Activated CD4-positive, alpha-beta T cell treated with anti-CD3 and anti-CD28 coated beads, Interleukin-2, amount 50 U/mL, for 24 hours (primary cell): ENCODE results near the gene TINAG.

Experiments used
- DNase-seq, 2 donors: peaks; one replicate each; pipeline ENCODE4 v3.0.0-alpha.2; 2020; ENCODE audit warnings: low read depth in 1 of 2, low spot score in 1 of 2

The TINAG gene, protein sequence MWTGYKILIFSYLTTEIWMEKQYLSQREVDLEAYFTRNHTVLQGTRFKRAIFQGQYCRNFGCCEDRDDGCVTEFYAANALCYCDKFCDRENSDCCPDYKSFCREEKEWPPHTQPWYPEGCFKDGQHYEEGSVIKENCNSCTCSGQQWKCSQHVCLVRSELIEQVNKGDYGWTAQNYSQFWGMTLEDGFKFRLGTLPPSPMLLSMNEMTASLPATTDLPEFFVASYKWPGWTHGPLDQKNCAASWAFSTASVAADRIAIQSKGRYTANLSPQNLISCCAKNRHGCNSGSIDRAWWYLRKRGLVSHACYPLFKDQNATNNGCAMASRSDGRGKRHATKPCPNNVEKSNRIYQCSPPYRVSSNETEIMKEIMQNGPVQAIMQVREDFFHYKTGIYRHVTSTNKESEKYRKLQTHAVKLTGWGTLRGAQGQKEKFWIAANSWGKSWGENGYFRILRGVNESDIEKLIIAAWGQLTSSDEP

GRCh38 chr6:54308289-54308985 lies at the start of gene TINAG:
TSS of gene TINAG (plus strand) at chr6:54308441. CDS start at chr6:54308551, 110 bp downstream.
- DNase-seq = no peak

DNA sequence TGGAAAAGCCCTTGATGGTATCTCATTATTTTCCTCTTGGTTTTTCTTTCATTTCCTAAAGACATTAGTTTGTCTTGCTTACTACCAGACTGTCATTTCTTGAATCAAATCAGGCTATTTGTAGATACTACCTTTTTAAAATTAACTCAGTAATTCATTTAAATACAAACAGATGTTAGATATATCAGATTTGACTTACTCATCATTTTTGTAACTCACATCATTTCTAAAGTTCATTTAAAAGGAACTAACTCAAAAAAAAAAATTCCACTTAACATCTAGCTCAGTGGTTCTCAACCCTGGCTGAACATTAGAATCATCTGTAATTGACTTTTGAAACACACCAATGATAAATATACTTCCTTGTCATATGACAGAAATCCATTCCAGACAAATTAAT lies 48.2 kb upstream of the TINAG start:
- no peak for DNase-seq

DNA sequence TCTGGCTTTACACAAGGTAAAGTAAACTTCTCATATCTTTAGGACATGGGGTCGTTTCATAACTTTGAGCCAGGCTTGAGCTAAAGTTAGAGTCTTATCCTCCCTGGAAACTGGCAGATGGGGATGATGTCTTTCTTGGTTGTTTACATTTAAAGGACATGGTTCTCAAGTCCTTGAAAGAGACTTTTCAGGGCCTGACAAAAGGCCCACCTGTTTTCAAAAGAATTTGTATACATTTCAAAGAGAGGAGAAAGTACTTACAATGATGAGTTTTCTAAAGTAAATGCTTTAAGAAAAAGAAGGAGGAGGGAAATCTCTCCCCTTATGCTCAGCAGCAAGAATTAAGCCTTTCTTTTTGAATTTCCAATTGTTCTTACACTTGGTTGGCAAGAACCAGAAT lies 45.7 kb upstream of the TINAG start:
- no peak for DNase-seq

GRCh38 chr6:54262971-54263370 lies 45.3 kb upstream of the TINAG start:
- no peak for DNase-seq

DNA sequence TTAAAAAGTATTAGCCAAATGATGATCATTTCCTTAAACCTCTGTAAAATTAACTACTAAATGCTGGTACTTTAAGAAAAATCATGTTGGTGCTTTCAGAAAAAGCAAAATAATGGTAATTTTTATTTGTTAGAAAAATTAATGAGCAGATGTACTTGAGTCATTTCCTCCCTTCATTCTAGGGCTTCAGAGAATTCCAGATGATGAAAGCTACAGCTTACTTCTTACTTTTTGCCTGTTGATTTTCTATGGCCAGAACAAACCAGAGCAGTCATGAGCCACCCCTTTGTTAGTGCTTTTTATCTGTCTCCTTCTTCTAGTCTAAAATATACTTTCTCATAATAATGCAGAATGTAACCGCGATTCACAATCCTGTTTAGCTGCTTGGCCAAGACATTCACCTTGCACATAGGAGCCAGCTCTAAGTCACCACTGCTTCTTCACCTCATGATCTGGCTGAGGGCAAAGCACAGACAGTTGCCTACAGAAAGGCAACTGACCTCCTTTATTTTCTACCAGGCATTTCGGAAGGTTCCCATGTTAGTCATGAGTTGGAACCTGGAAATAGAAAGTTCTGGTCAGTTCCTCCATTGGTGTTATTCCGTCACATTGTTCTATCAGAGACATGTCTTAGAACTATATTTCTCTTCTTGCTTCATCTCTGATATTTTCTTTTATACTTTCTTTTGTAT lies 43.5 kb upstream of the TINAG start:
- no peak for DNase-seq

DNA sequence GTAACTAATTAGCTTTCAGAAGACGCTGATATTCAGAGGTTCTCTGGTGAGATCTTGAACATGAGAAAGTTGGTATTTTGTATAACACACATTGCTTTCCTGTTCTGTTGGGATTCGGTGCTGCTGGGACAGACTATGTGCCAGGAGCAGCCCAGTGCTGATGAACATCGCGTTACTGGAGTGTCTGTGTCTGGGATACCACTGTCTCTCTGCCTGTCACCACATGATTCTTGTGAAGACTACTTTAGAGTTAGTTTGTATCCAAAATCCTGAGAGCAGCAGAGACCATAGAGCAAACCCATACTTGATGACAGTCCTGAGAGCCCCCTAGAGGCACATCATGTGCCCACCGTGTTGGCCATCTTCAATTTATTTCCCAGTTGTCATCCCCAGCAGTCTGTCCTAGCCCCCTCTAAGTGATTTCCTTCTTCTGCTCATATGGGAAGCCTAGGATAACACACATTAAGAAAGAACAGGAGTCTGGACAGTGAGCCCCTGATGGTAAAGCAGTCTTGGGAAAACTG lies 41.8 kb upstream of the TINAG start:
- DNase-seq = no peak

DNA sequence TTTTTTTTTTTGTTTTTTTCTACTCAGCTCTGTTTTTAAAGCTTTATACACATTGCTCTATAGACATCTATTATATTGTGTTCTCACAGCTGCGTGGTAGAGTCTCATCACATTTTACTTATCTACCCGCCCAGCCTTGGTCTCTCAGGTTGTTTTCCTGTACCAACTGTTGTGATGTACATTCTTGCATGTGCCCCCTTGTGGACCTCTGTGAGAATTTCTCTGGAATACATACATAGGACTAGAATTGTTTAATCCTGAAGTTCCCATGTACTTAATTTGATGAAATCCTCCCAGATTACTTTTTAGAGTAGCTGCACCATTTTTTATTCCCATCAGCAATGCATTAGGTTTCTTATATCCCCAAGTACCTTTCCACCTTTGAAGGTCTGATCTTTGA lies 40.4 kb upstream of the TINAG start:
- no peak for DNase-seq

DNA sequence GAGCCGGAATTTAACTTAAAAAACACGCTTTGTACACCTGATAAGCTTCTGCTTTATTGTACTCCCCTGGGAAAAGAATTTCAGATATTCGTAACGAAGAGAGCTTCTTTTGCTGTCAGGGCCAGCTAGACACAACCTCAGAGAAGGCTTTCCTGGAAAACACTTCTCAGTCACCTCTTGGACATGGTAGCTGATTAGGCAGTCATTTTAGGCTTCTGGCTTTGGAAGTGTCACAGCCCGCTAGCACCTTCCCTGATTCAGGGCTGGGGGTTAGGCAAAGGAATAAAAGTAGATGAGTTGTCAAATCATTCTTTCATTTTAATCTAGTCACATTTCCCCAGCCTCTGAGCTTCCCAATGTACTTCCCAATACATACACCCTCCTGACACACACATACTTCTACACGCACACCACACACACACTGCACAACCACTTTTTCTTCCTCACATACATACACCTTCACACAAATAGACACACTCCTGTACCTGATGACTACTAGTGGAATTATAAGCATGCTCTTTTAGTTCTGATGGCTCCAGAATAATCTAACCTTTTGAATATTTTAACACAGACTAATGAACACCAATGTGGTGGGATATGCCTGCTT lies 34.9 kb upstream of the TINAG start:
- no peak for DNase-seq

DNA sequence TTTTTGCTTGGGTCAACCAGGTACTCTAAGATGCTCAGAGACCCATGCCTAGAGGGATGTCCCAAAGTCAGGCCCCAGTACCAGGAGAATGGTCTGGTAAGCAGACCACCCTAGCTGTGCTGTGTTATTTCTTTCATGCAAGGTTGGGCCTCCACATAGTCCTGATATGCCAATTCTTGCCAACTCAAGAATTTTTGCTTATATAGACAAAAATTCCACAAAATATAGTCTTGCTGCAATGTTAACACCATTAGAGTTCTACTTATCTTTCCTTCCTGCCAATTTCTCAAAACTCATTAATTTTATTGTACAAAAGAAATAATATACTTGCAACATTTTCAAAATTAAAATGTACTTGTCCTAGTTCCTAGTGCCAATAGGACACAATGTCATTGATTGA lies 33.9 kb upstream of the TINAG start:
- no peak for DNase-seq

DNA sequence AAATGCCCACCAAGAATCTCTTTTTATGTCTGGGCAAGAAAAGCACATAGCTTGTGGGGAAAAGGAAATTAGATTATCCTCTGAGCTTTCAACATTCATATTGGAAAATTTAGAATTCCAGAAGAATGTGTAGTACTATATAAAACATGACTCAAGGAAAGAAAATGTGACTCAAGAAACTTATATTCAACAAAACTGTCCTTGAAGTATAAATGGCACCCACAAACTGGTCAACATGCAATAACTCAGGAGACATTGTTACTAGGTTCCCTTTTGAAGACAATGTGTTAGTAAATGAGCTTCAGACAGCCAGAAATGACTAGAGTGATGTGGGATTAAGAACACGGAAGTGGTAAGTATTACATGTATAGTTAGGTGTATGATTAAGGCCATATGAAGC lies 26.1 kb upstream of the TINAG start:
- no peak for DNase-seq

GRCh38 chr6:54284161-54284860 lies 23.9 kb upstream of the TINAG start:
- DNase-seq = no peak

DNA sequence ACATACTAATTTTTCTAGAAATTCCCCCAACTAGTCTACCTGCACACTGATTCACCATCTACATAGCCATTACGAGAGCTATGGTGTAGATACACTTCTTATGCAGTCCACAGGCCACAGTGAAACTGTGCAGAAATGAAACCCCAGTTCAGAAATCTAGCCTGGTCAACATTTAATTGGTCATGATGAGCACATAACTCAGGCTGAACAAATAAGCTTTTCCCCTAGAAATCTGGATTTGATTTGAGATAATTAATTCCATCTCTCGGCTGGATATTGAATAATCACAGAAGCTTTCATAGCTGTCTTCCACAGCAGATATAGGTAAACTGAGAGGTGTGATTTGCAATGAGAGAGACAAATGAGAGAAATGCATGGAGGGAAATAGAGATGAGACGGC lies 22.6 kb upstream of the TINAG start:
- DNase-seq = no peak

- no peak for DNase-seq
Measured at GRCh38 chr6:54286141-54286540, 22.1 kb upstream of the TINAG start.

GRCh38 chr6:54288474-54288873 lies 19.8 kb upstream of the TINAG start:
- DNase-seq = no peak

- DNase-seq = no peak
Measured at GRCh38 chr6:54289426-54289825, 18.8 kb upstream of the TINAG start.

GRCh38 chr6:54291146-54291545 lies 17.1 kb upstream of the TINAG start:
- no peak for DNase-seq

GRCh38 chr6:54291738-54292137 lies 16.5 kb upstream of the TINAG start:
- DNase-seq = no peak

DNA sequence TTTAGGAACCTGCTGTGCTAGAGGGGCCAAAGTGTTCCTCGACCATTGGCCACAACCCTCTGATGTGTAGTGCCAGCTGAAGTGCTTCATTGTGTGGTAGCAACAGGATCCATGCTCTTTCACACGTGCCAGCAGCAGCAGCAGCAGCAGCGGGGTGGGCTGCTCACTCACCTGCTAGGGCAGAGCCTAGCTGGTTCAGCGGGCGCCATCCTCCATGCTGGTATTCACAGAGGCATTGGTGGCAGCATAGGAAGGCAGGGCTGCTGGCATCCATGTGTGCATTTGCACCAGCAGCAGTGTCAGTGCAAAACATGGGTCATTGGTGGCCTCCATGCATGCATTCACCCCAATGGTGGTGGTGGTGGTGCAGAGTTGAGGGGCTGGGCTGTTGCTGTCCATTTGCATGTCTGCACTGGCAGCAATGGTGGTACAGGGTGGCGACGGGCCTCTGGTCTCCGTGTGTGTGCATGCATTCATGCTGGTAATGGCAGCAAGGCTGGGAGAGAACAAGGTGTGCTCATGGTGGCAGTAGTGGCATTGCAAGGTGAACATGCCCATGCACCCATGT lies 13.2 kb upstream of the TINAG start:
- DNase-seq = no peak

DNA sequence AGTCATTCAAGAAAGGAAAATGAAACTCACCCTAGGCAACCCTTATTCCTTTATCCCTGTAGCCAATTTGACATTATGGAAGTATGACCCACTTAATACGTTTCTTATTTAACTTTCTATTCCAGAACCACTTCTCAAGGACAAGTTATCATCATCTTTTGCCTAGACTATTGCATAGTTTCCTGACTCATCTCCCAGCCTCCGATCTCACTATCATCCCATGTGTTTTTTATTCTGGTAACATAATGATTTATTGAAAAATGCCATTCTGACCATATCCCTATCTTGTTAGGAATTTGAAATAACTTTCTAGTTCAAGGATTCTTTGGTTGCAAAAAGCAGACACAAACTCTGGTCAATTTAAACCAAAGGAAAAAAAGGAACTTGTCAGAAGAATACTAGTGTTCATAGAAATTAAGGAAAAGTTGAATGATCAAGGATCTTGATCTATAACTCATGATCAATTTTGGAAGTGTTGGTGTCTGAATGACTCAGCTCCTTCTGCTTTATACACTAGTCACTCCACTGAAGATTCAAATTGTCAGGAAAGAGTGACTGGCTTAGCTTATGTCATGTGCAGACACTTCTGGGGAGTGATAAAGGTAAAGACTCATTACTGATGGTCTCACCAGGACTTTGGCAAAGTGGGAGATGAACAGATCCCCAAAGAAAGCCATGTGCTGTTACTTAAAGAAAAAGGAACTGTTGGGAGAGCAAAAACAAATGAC lies 8.5 kb upstream of the TINAG start:
- DNase-seq = no peak

DNA sequence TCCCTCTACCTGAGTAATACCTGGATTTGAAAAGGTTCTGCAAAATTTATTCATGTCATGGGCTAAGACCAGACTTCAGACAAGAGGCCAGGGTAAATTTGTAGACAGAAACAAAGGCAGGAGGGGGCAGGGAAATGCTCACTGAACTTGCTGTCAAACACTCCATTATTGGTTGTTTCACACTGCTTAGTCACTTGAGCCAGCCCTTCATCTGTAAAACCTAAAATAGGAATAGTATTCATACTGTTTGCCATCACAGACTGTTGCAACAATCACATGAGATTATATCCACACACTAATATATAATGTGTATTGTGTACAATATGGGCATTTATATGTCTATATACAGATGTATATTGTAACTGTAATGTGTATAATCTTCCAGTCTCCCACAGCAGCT lies 6.5 kb upstream of the TINAG start:
- DNase-seq = no peak
